SKM-1 treated with dmso at 0.1 percent for 144 hours (cell line): ENCODE results near the gene PPT2.
"Not testable (repeated sequence)": the region's sequence is repeated elsewhere in the genome, so short reads cannot be mapped to it uniquely, and the experiment has no call there.

Experiments
- DNase-seq: peaks from one replicate; lab custom pipeline; 2025; ENCODE audit not compliant: unreplicated experiment; lab: John Stamatoyannopoulos, UW

Gene PPT2

DNA sequence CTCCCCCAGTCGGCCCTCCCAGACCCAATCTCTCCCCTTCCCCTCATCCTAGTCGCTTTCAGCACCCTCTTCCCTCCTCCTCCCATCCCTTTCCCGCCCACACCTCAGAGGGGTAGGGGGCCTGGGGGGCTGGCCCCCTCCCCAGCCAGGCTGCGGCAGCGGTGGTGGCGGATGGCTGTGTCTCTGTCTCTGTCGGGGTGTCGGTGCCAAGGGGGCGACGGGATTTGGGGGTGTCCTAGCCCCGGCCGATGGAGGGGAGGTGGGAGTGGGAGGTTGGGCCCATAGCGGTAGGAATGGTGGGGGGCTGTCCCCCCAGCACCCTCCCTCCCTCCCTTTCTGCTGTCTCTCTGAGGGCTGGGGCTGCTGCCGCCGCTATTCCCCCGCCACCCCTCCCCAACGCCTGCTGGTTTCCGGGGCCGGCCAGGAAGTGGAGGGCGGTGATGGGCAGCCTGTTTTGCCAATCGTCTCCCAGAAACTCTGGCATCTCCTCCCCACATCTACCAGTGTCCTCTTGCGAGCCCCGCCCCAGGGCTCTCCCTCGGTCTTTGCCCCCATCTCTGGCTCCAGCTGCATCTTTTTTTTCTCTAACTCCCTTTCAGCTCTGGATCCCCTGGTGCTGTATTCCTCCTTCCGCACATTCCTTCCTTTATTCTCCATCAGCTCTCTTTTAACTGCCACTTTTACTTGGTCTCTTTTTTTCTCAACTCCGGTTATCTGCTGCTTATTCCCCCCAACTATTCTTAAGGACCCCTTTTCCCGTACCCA lies 22.0 kb downstream of the PPT2 start, which contains the start of gene AGPAT1:
AGPAT1 (minus strand) TSS at position 374 of the 765 bp plus-strand sequence. CDS start 4,588 bp downstream, outside the sequence.
- peak; percentile 86 for DNase-seq

DNA sequence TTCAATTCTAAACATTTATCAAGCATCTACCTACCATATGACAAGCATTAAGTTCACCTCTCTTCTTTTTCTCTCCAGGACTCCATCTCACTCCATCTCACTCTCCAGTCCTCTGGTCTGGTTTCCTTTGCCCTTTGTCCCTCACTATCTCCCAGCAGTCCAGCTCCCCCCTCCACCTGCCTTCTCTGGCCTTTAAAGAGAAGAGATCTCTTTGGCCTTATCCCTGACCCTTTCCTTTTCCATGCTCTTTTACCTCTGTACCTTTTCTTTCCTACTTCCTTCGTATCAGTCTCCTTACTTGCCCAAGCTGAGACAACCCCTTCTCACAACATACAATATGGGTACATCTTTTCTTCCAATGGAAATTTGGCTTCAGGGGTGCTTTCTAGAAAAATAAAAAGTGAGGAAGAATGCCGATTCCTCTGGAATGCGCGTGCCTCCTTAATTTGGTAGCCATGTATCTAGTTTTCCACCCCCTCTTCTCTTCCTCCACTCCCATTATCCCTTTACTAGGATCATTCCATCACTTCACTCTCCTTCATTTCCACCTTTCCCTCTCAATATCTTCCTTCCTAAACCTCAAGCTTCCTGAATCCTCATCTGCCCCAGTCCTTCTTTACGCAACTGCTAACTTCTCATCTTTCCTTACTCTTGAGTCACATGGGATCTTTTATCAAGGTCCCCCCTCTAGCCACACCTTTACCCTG lies 22.7 kb downstream of the PPT2 start:
- no peak for DNase-seq

DNA sequence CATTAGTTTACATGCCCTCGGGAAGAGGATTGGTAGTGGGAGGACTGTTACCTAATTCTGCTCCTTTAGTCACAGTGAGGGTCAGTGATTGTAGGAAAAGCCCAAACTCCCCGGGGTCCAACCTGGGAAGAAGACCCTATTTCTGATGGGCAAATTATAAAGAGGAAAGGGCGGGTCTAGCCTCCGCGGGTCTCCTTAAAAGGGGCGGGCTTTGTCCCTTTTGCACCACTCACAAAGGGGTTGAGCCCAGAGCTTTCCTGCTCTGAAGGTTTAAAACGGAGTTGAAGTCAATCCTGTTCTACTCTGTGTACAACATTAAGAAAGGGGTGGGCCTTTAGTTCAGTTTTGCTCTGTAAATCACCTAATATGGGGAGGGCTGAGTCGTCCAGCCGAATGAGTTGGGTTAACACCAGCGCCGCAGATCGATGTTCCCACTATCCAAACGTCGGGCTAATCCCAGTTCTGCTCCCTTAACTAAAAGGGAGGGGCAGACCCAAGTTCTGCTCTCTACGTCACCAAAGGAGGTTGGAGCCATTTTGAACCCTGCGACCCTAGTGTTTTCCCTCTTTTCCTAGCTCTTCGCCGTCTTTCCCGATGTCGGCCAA lies 23.3 kb downstream of the PPT2 start:
- DNase-seq = no peak

- peak; percentile 99 for DNase-seq
These were observed 24.0 kb downstream of the PPT2 start, which contains the start of gene RNF5 for GRCh38 chr6:32177788-32178546. TSS of gene RNF5 (plus strand) at chr6:32178405. CDS start at chr6:32178512, 107 bp downstream.

GRCh38 chr6:32178547-32179440 lies 24.9 kb downstream of the PPT2 start:
- DNase-seq = no peak

- DNase-seq = no peak
These were observed 25.9 kb downstream of the PPT2 start for GRCh38 chr6:32179766-32180405.

GRCh38 chr6:32181148-32181702 lies 27.3 kb downstream of the PPT2 start:
- no peak for DNase-seq

- DNase-seq = no peak
These were observed 28.1 kb downstream of the PPT2 start for GRCh38 chr6:32181915-32182529.

DNA sequence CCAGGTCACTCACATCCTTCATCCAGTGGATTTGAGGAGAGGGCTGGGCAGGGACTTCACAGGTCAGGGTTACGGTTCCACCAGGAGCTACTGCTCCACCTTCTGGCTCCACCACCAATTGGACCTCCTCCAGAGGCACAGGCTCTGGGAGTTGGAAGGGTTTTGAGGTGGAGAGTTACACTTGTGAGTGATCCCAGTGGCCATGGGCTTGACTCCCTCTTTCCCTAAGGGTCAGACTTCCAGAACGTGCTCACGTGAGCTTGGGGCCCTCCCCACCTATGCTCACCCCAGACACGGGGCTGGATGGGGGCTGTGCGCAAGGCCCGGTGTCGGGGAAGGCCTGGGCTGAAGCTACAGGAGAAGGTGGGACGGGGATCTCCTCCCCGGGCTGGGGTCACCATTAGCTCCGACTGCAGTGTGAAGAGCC lies 28.6 kb downstream of the PPT2 start:
- DNase-seq = no peak

- no peak for DNase-seq
These were observed 29.1 kb downstream of the PPT2 start for GRCh38 chr6:32183030-32183429.

DNA sequence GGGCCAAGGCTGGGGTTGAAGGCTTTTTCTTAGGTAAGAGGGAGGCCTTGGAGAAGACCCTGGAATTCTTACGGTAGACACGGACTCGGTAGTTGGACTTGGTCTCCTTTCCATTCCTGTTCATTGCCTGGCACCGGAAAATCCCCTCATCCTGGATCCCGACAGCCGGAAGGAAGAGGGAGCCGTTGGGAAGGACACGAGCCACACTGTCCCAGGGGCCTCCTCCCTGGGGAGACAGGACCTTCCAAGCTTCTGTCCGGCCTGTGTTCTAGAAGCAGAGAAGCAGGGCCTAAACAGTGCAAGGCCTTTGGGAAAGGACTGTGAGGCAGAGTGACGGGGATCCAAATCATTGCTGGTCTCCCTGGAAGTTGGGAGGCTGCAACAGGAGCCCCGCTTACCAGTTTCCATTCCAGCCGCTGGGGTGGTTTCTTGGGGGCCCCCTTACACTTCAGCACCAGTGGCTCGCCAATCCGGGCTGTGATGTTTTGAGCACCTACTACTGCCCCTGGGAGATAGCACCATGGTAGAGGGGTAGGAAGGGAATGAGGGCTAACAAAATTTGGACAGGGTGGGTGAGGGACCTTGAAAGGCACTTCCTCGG lies 29.6 kb downstream of the PPT2 start:
- DNase-seq = no peak

- no peak for DNase-seq
These were observed 30.2 kb downstream of the PPT2 start, which contains the start of gene AGER for GRCh38 chr6:32184084-32184640. TSS of gene AGER (minus strand) at chr6:32184253. CDS start at chr6:32184222, 31 bp downstream.

GRCh38 chr6:32185681-32186131 lies 31.8 kb downstream of the PPT2 start:
- not testable (repeated sequence) for DNase-seq

GRCh38 chr6:32186151-32186840 lies 32.4 kb downstream of the PPT2 start:
- not testable (repeated sequence) for DNase-seq

- no peak for DNase-seq
These were observed 33.2 kb downstream of the PPT2 start for GRCh38 chr6:32187009-32187709.

DNA sequence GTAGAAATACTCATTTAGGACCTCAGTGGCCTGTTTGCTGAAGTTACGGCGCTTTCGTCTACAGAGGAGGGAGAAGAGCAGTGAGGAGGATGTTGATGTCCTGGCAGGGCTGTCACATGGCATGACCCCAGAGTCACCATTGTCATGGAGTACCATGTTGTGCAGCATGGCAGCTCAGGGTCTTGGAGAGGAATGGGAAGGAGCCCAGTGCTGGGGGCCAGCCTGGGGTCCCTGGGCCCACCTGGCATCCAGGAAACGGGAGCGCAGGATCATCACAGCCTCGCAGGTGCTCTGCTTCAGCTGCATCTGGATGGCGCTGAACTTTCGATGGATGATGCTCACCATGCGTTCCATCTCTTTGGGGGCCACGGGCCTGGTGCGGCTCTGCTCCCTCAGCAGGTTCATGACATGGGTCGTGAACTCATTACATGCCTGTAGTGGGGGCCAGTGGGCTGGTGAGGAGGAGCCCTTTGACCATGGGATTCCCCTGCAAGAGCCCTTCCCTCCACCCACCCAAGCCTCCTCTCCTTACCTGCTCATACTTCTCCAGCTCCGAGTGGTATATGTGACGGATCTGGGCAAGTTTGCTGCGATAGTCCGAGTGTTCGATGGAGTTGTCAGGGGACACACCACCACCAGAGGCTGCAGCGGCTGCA lies 33.9 kb downstream of the PPT2 start:
- not testable (repeated sequence) for DNase-seq
